Liver (tissue), 9 donors: ENCODE data around the gene QDPR. TPM values are rescaled to one million over a fixed set of nuclear protein-coding genes. Genes with fewer than 3 reads are reported as not detected.

Source experiments
- DNase-seq: peaks from one replicate; pipeline ENCODE4 v3.0.0-alpha.2; 2017; ENCODE audit warnings: low spot score
- H3K27ac ChIP-seq, 2 donors: one replicate each; pipeline ENCODE4 v1.7.0; 2013; ENCODE audit warnings: inconsistent platforms in 2 of 2, low read length in 2 of 2, control low read depth in 1 of 2, low read depth in 1 of 2, mild to moderate bottlenecking in 1 of 2
- H3K27me3 ChIP-seq, 4 donors: one replicate each; pipeline versions ENCODE4 v1.6.1 to v1.7.0; 2013; ENCODE audit warnings: low read length in 3 of 4, inconsistent platforms in 1 of 4, mild to moderate bottlenecking in 1 of 4, moderate library complexity in 1 of 4; ENCODE audit not compliant: control insufficient read depth in 4 of 4, insufficient read depth in 4 of 4
- H3K36me3 ChIP-seq, 4 donors: one replicate each; pipeline versions ENCODE4 v1.6.1 to v1.7.0; 2013; ENCODE audit warnings: low read length in 3 of 4, mild to moderate bottlenecking in 3 of 4, low read depth in 1 of 4, moderate library complexity in 1 of 4; ENCODE audit not compliant: control insufficient read depth in 4 of 4, insufficient read depth in 3 of 4
- H3K4me1 ChIP-seq, 4 donors: one replicate each; pipeline versions ENCODE4 v1.6.1 to v1.7.0; 2013; ENCODE audit warnings: low read length in 3 of 4, mild to moderate bottlenecking in 3 of 4, moderate library complexity in 1 of 4; ENCODE audit not compliant: control insufficient read depth in 4 of 4, insufficient read depth in 4 of 4
- H3K4me3 ChIP-seq, 3 donors: one replicate each; pipeline versions ENCODE4 v1.6.1 to v1.7.0; 2013; ENCODE audit warnings: low read length in 3 of 3, control low read depth in 1 of 3, low read depth in 1 of 3, mild to moderate bottlenecking in 1 of 3
- H3K9ac ChIP-seq, 2 donors: one replicate each; pipeline ENCODE4 v1.7.0; 2013; ENCODE audit warnings: low read length in 2 of 2, mild to moderate bottlenecking in 2 of 2, moderate library complexity in 2 of 2, control low read depth in 1 of 2, low read depth in 1 of 2
- H3K9me3 ChIP-seq, 4 donors: one replicate each; pipeline versions ENCODE4 v1.6.1 to v1.7.0; 2013; ENCODE audit warnings: low read length in 3 of 4; ENCODE audit not compliant: control insufficient read depth in 4 of 4
- EGR1 ChIP-seq, 2 donors: IDR thresholded peaks; 2 replicates each; pipeline ENCODE4 v1.6.1; 2016 to 2018; ENCODE audit warnings: antibody characterized with exemption in 2 of 2, low read depth in 2 of 2
- FOXA1 ChIP-seq: IDR thresholded peaks from 2 replicates; pipeline ENCODE4 v1.6.1; 2016; ENCODE audit warnings: antibody characterized with exemption
- FOXA2 ChIP-seq: IDR thresholded peaks from 2 replicates; pipeline ENCODE4 v1.6.1; 2016; ENCODE audit warnings: antibody characterized with exemption
- GABPA ChIP-seq, 2 donors: IDR thresholded peaks in 1 of 2; conservative IDR thresholded peaks in 1 of 2; 2 replicates each; pipeline ENCODE4 v1.6.1; 2016; ENCODE audit warnings: antibody characterized with exemption in 2 of 2, mild to moderate bottlenecking in 1 of 2, moderate library complexity in 1 of 2
- HNF4A ChIP-seq, 2 donors: conservative IDR thresholded peaks; 2 replicates each; pipeline ENCODE4 v1.6.1; 2016; ENCODE audit warnings: antibody characterized with exemption in 2 of 2, mild to moderate bottlenecking in 2 of 2
- JUND ChIP-seq, 2 donors: IDR thresholded peaks; 2 replicates each; pipeline ENCODE4 v1.6.1; 2016; ENCODE audit warnings: antibody characterized with exemption in 2 of 2
- NR2F2 ChIP-seq: IDR thresholded peaks from 2 replicates; pipeline ENCODE4 v1.6.1; 2016; ENCODE audit warnings: antibody characterized with exemption
- RAD21 ChIP-seq, 2 donors: IDR thresholded peaks; 2 replicates each; pipeline ENCODE4 v1.6.1; 2016; ENCODE audit warnings: antibody characterized with exemption in 2 of 2, mild to moderate bottlenecking in 2 of 2
- REST ChIP-seq: IDR thresholded peaks from 2 replicates; pipeline ENCODE4 v1.6.1; 2016; ENCODE audit warnings: antibody characterized with exemption, mild to moderate bottlenecking
- RXRA ChIP-seq, 2 donors: IDR thresholded peaks; 2 replicates each; pipeline ENCODE4 v1.6.1; 2017 to 2018; ENCODE audit warnings: antibody characterized with exemption in 2 of 2, mild to moderate bottlenecking in 1 of 2
- SP1 ChIP-seq: IDR thresholded peaks from 2 replicates; pipeline ENCODE4 v1.6.1; 2018; ENCODE audit warnings: antibody characterized with exemption, mild to moderate bottlenecking
- TAF1 ChIP-seq: conservative IDR thresholded peaks from 2 replicates; pipeline ENCODE4 v1.6.1; 2016; ENCODE audit warnings: antibody characterized with exemption, mild to moderate bottlenecking
- YY1 ChIP-seq: IDR thresholded peaks from 2 replicates; pipeline ENCODE4 v1.6.1; 2016; ENCODE audit warnings: antibody characterized with exemption, mild to moderate bottlenecking
- WGBS: extraction: QIAGEN DNeasy Blood & Tissue Kit; methylation state at CpG from one replicate; pipeline ENCODE4 v1.1.7; 2013; 5-methylcytosine and 5-hydroxymethylcytosine counted together
- polyA plus RNA-seq, 2 donors: library from polyadenylated mRNA; stranded (reverse) in 1 of 2; unstranded in 1 of 2; fragments of 200-250 nt in 1 of 2; fragments of >200 nt in 1 of 2; fragmentation: Nextera tagmentation in 1 of 2; extraction: Ambion mirVana in 1 of 2; gene quantifications; one replicate each; pipeline versions ENCODE4 v1.2.1 to v1.2.3, GENCODE V29; 2013 to 2015
- total RNA-seq, 2 donors: library from RNA; depleted of rRNA; stranded (reverse); fragments of >200 nt; gene quantifications; one replicate each; pipeline ENCODE4 v1.2.3, GENCODE V29; 2014
- TF ChIP-seq, protein P1 (sequence below): fragments of 150-350 bp; IDR thresholded peaks from 2 replicates; pipeline ENCODE4 v1.5.1; 2017; ENCODE audit warnings: improper control_type of control experiment, low read depth, low read length; ENCODE audit not compliant: missing input control
- TF ChIP-seq, protein P2 (sequence below): IDR thresholded peaks from 2 replicates; pipeline ENCODE4 v1.6.1; 2016; ENCODE audit warnings: antibody characterized with exemption
- TF ChIP-seq, protein P3 (sequence below): IDR thresholded peaks from 2 replicates; pipeline ENCODE4 v1.6.1; 2016; ENCODE audit warnings: antibody characterized with exemption
- donor health status: healthy.
- donor health status: healthy.
- donor health status: healthy.
- donor health status: healthy.
- donor health status: healthy.

The QDPR gene
- 10 to 100 TPM; 38.0 to 94.3 TPM for total RNA-seq
- polyA plus RNA-seq: 100 to 1,000 TPM; 114 to 137 TPM

DNA sequence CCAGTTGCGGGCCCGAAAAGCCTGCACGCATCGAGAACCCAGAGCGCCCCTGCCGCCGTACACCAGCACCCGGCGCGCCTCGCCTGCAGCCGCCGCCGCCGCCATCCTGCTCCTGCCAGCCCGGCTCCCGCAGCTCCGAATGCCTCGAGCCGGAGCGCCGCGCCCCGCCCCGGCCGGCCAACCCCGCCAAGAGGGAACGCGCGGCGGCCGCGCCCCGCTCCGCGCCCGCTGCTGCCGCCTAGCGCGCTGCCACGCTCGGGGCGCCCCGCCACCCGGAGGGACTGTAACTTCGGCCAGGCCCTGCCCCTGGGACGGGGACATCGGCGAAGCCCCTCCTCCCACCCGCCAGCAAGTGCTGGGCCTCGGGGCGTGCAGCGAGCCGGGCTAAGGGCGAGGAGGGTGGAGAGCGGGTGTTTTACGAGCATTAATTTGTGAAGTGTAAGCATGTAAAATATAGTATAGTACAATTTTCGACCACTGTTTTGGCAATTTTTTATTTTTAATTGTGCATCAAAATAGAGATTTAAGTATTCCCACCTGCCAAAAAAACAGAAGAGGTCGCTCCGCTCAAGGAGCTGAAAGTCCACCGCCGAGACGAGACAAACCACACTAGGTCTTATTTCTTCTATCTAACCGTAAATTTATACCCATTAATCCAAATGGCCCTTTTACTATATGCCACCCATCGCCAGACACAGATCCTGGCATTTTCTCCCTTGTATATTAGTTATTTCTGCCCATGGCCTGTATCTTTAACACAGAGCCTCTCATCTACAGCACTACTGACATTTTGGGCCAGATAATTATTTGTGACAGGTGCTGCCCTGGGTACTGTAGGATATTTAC lies at the start of gene QDPR:
Gene QDPR (minus strand): TSS at position 141 of the 846 bp plus-strand sequence. CDS start 36 bp downstream, at position 105.
- 2% methylated on average over 65 of the region's 65 CpGs for WGBS
- H3K27me3 ChIP-seq: no peaks in the 10 kb centered on the region

GRCh38 chr4:17561195-17561909 lies 49.5 kb upstream of the QDPR start:
- Histone ChIP-seq H3K27ac (no peak overlapping the region), H3K9ac (no peak overlapping the region), H3K27me3 (no peaks in the 10 kb centered on the region), H3K4me3 (no peak overlapping the region), H3K9me3 (no peaks in the 10 kb centered on the region), H3K36me3 (no peaks in the 10 kb centered on the region), H3K4me1 (peaks cover 0 to 49% (median 31%) of the 10 kb centered on the region in 4 donors)
- no peak for DNase-seq
- 90% methylated on average over 8 of the region's 8 CpGs for WGBS
- no peak for TF ChIP-seq REST
- no peak for TF ChIP-seq RAD21 (IDR thresholded peaks at IDR 0.05)
- no peak for TF ChIP-seq JUND (IDR thresholded peaks at IDR 0.05)
- TF ChIP-seq TAF1: no peak
- no peak for TF ChIP-seq YY1
- no peak for TF ChIP-seq SP1
- no peak for TF ChIP-seq EGR1 (IDR thresholded peaks at IDR 0.05; ENCODE audit: low read depth in 2 of 2)
- no peak for TF ChIP-seq FOXA1
- TF ChIP-seq HNF4A (conservative IDR thresholded peaks at IDR 0.05): no peak
- TF ChIP-seq FOXA2: no peak
- TF ChIP-seq, protein P1, sequence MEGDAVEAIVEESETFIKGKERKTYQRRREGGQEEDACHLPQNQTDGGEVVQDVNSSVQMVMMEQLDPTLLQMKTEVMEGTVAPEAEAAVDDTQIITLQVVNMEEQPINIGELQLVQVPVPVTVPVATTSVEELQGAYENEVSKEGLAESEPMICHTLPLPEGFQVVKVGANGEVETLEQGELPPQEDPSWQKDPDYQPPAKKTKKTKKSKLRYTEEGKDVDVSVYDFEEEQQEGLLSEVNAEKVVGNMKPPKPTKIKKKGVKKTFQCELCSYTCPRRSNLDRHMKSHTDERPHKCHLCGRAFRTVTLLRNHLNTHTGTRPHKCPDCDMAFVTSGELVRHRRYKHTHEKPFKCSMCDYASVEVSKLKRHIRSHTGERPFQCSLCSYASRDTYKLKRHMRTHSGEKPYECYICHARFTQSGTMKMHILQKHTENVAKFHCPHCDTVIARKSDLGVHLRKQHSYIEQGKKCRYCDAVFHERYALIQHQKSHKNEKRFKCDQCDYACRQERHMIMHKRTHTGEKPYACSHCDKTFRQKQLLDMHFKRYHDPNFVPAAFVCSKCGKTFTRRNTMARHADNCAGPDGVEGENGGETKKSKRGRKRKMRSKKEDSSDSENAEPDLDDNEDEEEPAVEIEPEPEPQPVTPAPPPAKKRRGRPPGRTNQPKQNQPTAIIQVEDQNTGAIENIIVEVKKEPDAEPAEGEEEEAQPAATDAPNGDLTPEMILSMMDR: no peak
- TF ChIP-seq RXRA (IDR thresholded peaks at IDR 0.05): no peak
- TF ChIP-seq NR2F2: no peak
- TF ChIP-seq, protein P2, sequence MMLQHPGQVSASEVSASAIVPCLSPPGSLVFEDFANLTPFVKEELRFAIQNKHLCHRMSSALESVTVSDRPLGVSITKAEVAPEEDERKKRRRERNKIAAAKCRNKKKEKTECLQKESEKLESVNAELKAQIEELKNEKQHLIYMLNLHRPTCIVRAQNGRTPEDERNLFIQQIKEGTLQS: no peak
- no peak for TF ChIP-seq GABPA (IDR thresholded peaks at IDR 0.05 in 1 of 2, conservative IDR thresholded peaks at IDR 0.05 in 1 of 2)
- TF ChIP-seq, protein P3, sequence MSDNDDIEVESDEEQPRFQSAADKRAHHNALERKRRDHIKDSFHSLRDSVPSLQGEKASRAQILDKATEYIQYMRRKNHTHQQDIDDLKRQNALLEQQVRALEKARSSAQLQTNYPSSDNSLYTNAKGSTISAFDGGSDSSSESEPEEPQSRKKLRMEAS: no peak

More for the DNA sequence above, at the start of gene QDPR:
- H3K27ac ChIP-seq: peak within 1 kb of the TSS; percentile 91
- peaks cover 4 to 58% (median 40%) of the 10 kb centered on the region in 4 donors for H3K4me1 ChIP-seq
- TF ChIP-seq SP1 (peak; percentile 32), FOXA2 (no peak), RAD21 (IDR thresholded peaks at IDR 0.05) (peak; percentile 40 to 49), HNF4A (conservative IDR thresholded peaks at IDR 0.05) (peak in 1 of 2 donors; percentile 26)
- TF ChIP-seq, protein P1: peak; percentile 42
- TF ChIP-seq, protein P3: no peak
- H3K36me3 ChIP-seq: peaks cover 1 to 8% (median 4%) of the 10 kb centered on the region in 4 donors
- H3K9ac ChIP-seq: peak within 1 kb of the TSS; percentile 91 to 92
- peak within 1 kb of the TSS; percentile 80 to 95 (median 87) for H3K4me3 ChIP-seq
- no peaks in the 10 kb centered on the region for H3K9me3 ChIP-seq
- DNase-seq: peak; percentile 80
